T47D (cell line): ENCODE results near the gene ADAM12.

Experiments
- DNase-seq, 2 experiments: peaks; one replicate each; pipeline versions ENCODE4 v3.0.0 to v3.0.0-alpha.2; 2011 to 2012; ENCODE audit warnings: low read depth in 1 of 2, low spot score in 1 of 2
- JUND ChIP-seq: IDR thresholded peaks from 2 replicates; pipeline ENCODE4 v1.6.1; 2012; ENCODE audit warnings: low read depth
- in situ Hi-C: cut with HindIII; loops from 2 replicates; pipeline ENCODE4 v1.10.0; 2016; ENCODE audit warnings: low sequenced_read_pairs, low pct_unique_long_range_greater_than_20kb

ADAM12 gene

GRCh38 chr10:125967533-125967932 lies 420.7 kb downstream of the ADAM12 start:
- in situ Hi-C loops = no loop called here
- no peak for DNase-seq
- TF ChIP-seq JUND = no peak

GRCh38 chr10:125964558-125964957 lies 423.7 kb downstream of the ADAM12 start:
- no peak for TF ChIP-seq JUND
- DNase-seq = no peak
- in situ Hi-C loops = no loop called here
